Epithelial cell of esophagus (primary cell): ENCODE results near the gene RIOX2.

Source experiments
- DNase-seq: peaks from one replicate; pipeline ENCODE4 v3.0.0; 2010; ENCODE audit warnings: low read depth
- H3K4me3 ChIP-seq: 2 replicates; pipeline ENCODE4 v1.5.1; 2011; ENCODE audit warnings: mild to moderate bottlenecking, low read length, control low read depth
- TF ChIP-seq, protein P1 (sequence below): IDR thresholded peaks from 2 replicates; pipeline ENCODE4 v1.5.1; 2011; ENCODE audit warnings: low read depth, mild to moderate bottlenecking, low read length, control low read depth, inconsistent platforms; ENCODE audit not compliant: insufficient read depth; ENCODE audit errors: missing control alignments

The RIOX2 gene

DNA sequence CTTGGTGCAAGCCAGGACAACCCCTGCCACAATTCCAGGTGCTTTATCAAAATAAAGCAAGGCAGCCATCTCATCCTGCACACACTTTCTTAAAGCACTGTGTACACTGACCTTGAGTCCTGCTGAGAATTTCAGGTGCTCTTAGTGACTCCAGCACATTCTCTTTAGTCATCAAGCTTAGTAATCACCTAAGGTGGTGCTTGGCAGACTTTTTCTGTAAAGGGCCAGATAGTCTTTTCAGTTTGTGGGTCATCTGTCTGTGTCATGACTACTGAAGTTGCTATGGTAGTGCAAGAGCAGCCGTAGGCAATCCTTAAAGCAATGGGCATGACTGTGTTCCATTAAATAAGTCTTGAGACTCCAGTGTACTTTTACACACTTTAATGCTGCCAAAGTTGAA is 36.4 kb downstream of the RIOX2 start:
- peak; percentile 76 for DNase-seq
- H3K4me3 ChIP-seq: no peak overlapping the region
- TF ChIP-seq, protein P1, sequence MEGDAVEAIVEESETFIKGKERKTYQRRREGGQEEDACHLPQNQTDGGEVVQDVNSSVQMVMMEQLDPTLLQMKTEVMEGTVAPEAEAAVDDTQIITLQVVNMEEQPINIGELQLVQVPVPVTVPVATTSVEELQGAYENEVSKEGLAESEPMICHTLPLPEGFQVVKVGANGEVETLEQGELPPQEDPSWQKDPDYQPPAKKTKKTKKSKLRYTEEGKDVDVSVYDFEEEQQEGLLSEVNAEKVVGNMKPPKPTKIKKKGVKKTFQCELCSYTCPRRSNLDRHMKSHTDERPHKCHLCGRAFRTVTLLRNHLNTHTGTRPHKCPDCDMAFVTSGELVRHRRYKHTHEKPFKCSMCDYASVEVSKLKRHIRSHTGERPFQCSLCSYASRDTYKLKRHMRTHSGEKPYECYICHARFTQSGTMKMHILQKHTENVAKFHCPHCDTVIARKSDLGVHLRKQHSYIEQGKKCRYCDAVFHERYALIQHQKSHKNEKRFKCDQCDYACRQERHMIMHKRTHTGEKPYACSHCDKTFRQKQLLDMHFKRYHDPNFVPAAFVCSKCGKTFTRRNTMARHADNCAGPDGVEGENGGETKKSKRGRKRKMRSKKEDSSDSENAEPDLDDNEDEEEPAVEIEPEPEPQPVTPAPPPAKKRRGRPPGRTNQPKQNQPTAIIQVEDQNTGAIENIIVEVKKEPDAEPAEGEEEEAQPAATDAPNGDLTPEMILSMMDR: no peak

DNA sequence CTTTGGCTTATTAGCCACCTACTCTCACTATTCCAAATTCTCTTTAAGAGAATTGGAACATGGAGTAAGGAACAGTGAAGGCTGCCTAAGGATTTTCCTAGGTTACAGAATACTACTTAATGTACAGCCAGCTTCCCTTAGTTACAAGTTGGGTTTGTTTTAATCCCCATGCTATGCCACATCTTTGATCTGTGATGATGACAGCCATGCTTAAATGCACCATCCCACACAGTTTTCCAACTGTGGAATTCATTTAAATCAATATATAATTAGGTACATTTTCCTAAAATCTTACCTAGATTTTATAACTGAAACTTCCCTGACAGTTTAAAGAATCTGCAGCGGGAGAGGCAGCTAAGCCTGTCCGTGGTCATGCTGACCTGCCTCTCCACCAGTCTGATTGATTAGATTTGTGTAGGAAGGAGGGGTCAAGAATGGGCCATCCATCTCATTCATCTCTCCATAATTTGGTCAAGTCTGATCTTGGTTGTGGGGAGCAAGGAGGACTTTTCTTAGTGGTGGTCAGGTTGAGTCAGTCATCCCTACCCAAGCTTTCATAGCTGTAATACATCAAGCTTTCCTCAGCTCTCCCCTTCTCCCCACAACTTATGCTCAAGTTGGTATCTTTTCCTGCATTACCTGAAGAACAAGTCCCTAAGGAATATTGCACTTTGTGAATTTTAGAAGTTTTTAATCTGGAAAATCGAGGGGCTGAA is 37.1 kb downstream of the RIOX2 start:
- TF ChIP-seq, protein P1: no peak
- no peak overlapping the region for H3K4me3 ChIP-seq

DNA sequence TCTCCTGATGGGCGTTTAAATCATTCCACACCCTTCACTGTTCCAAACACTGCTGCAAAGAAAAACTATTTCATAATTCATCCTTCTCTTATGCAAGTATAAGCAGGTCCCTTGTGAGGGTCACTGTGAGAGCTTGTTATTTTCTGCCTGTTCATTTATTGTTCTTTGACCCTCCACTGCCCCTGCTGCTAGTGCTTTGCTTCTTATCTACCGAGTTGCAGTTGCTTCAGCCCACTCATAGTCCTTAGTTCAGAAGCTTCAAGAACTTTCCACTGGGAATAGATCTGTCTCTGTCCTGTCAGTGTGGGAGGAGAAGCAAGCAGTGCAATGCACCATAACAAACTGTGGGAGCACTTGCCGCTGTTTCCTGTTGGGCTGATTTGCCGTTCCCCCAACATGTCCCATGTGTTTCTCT is 39.8 kb downstream of the RIOX2 start:
- no peak overlapping the region for H3K4me3 ChIP-seq
- TF ChIP-seq, protein P1: no peak
- peak; percentile 35 for DNase-seq

More for the DNA sequence above, 37.1 kb downstream of the RIOX2 start:
- DNase-seq: no peak

DNA sequence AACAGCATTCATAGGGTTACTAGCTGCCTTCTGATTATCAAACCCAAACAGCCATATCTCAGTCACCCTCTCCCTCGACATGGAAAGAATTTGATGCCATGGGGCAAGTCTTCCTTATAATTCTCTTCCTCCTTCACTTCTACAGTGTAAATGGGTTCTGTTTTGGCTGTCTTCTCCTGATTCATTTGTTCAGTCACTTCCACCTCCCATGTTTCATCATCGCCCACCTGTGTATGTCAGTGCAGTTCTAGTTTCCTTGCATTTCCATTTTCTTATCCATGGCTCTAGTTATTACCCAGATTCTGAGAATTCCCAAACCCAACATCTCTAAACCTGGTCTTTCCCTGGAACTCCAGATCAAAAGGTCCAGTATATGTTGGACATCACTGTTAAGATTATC is 41.0 kb downstream of the RIOX2 start:
- H3K4me3 ChIP-seq: no peak overlapping the region
- TF ChIP-seq, protein P1: no peak
- DNase-seq: no peak

DNA sequence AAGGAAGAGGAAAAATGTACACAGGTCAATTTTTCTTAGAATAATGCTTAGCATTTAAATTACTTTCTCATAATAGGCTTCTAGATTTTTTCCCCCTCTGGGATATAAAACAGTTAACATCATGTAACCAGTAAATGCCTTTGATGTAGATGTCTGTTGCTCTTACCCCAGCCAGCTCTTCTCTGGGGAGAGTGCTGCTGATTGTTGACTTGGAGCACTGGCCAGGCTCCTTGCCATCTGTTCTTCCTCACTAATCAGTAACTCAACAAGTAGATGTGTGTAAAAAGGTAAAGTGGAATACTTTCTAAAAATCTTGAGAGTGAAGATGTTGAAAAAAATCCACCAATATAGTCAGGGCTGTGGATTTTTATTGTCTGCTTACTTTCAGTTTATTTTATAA is 42.2 kb downstream of the RIOX2 start:
- H3K4me3 ChIP-seq: no peak overlapping the region
- TF ChIP-seq, protein P1: no peak
- DNase-seq: no peak

DNA sequence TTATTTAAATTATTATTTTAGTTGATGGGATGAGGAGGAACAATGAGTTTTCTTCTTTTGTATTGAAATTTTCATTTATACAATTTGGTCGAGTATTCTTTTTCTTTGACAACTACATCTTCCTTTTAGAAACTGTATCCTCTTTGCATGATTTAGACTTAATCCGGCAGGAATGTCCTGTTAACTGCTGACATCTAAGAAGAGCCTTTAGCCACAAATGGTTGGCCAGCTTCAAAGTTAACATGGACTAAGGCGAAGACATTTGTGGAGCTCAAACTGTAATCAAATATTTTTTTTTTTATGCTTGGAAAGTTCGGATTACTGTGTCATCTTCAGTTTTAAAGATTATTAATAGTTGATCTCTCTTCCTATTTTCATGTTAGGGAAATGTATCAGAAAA is 43.2 kb downstream of the RIOX2 start:
- TF ChIP-seq, protein P1: no peak

DNA sequence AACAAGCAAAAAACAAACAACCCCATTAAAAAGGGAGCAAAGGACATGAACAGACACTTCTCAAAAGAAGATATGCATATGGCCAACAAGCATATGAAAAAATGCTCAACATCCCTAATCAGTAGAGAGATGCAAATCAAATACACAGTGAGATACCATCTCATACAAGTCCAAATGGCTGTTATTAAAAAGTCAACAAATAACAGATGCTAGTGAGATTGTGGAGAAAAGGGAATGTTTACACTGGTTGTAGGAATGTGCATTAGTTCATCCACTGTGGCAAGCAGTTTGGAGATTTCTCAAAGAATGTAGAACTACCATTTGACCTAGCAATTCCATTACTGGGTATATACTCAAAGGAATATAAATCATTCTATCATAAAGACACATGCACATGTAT is 44.5 kb downstream of the RIOX2 start:
- H3K4me3 ChIP-seq: no peak overlapping the region
- no peak for DNase-seq
- TF ChIP-seq, protein P1: no peak

More for the DNA sequence above, 43.2 kb downstream of the RIOX2 start:
- DNase-seq: no peak
- no peak overlapping the region for H3K4me3 ChIP-seq
